Endodermal cell (in vitro differentiated cells): Measurements from ENCODE around the gene UBE2E1. TPM values are rescaled to one million over a fixed set of nuclear protein-coding genes. Genes with fewer than 3 reads are reported as not detected.

ENCODE experiments used
- DNase-seq: peaks from one replicate; pipeline ENCODE4 v3.0.0-alpha.2; 2017
- H3K27ac ChIP-seq: 2 replicates; pipeline ENCODE4 v1.5.1; 2013; ENCODE audit warnings: mild to moderate bottlenecking, low read depth, low read length, moderate library complexity
- H3K27me3 ChIP-seq: 2 replicates; pipeline ENCODE4 v1.6.1; 2013; ENCODE audit warnings: mild to moderate bottlenecking, low read length, moderate library complexity; ENCODE audit not compliant: insufficient read depth, control insufficient read depth, poor library complexity, severe bottlenecking
- H3K36me3 ChIP-seq: 2 replicates; pipeline ENCODE4 v1.7.0; 2013; ENCODE audit warnings: mild to moderate bottlenecking, low read length, moderate library complexity; ENCODE audit not compliant: control insufficient read depth, insufficient read depth
- H3K4me1 ChIP-seq: one replicate; pipeline ENCODE4 v1.7.0; 2013; ENCODE audit warnings: low read length; ENCODE audit not compliant: control insufficient read depth, insufficient read depth
- H3K4me3 ChIP-seq: 2 replicates; pipeline ENCODE4 v1.5.1; 2013; ENCODE audit warnings: mild to moderate bottlenecking, low read length, moderate library complexity
- H3K9ac ChIP-seq: 2 replicates; pipeline ENCODE4 v1.6.1; 2013; ENCODE audit warnings: mild to moderate bottlenecking, low read length, moderate library complexity; ENCODE audit not compliant: poor library complexity, severe bottlenecking; ENCODE audit errors: extremely low read depth
- H3K9me3 ChIP-seq: 2 replicates; pipeline ENCODE4 v1.6.1; 2013; ENCODE audit warnings: mild to moderate bottlenecking, low read length, moderate library complexity; ENCODE audit not compliant: control insufficient read depth
- H3K27ac Mint-ChIP-seq: 2 replicates; pipeline ENCODE4 v1.8.0; 2020; ENCODE audit warnings: mixed read lengths
- H3K27me3 Mint-ChIP-seq: 2 replicates; pipeline ENCODE4 v1.8.0; 2021; ENCODE audit warnings: mild to moderate bottlenecking, mixed read lengths; ENCODE audit not compliant: insufficient read depth
- H3K36me3 Mint-ChIP-seq: 2 replicates; pipeline ENCODE4 v1.8.0; 2020; ENCODE audit warnings: low read depth, mixed read lengths
- H3K4me1 Mint-ChIP-seq: 2 replicates; pipeline ENCODE4 v1.8.0; 2020; ENCODE audit warnings: mixed read lengths
- H3K4me3 Mint-ChIP-seq: 2 replicates; pipeline ENCODE4 v1.8.0; 2020; ENCODE audit warnings: mild to moderate bottlenecking, moderate library complexity, mixed read lengths
- H3K9me3 Mint-ChIP-seq: 2 replicates; pipeline ENCODE4 v1.8.0; 2020; ENCODE audit warnings: mild to moderate bottlenecking, mixed read lengths
- WGBS, 2 experiments: methylation state at CpG; one replicate each; pipeline versions ENCODE4 v1.1.5 to v1.1.7; 2013; ENCODE audit warnings: missing lambda C conversion rate in 2 of 2, mixed read lengths in 1 of 2; ENCODE audit not compliant: insufficient coverage in 1 of 2, insufficient read length in 1 of 2; 5-methylcytosine and 5-hydroxymethylcytosine counted together
- total RNA-seq, 2 donors: library from RNA; stranded (reverse); fragmentation: NEBNext Ultra II Directional in 1 of 2; extraction: Animal tissue kit (Norgen Biotek cat#: 25700) in 1 of 2; gene quantifications; 2 replicates in 1 of 2; 3 replicates in 1 of 2; pipeline ENCODE4 v1.2.1, GENCODE V29; 2021
- TF ChIP-seq, protein P1 (sequence below): fragments of 200-600 bp; sonication (generic); conservative IDR thresholded peaks from 2 replicates; pipeline ENCODE4 v1.5.0; 2021; ENCODE audit warnings: antibody characterized with exemption, mild to moderate bottlenecking

Gene UBE2E1
- total RNA-seq, 2 donors from 2014 or later = 112 to 120 TPM

DNA sequence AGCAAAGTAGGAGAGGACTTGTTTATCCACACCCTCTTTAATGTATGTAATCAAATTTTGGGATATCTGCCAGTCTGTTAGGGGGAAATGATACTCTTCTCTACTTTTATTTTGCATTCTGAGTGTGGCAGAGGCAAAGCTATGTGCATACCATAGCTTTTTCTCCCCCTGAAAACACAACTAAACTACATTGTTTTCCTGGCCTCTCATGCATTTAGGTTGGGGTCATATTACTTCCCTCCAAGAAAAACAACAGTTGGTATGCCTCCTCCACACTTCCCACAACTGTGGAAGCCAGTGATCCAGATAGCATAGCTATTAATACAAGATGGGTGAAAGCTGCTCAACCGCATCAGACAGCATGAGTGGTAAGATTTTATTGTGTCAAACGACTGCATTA, 118.0 kb downstream of the UBE2E1 start:
- Histone ChIP-seq H3K9ac (no peak overlapping the region), H3K36me3 (peaks cover 19% of the 10 kb centered on the region), H3K4me1 (no peaks in the 10 kb centered on the region), H3K27me3 (no peaks in the 10 kb centered on the region), H3K27ac (no peak overlapping the region), H3K9me3 (no peaks in the 10 kb centered on the region), H3K4me3 (no peak overlapping the region)
- TF ChIP-seq, protein P1, sequence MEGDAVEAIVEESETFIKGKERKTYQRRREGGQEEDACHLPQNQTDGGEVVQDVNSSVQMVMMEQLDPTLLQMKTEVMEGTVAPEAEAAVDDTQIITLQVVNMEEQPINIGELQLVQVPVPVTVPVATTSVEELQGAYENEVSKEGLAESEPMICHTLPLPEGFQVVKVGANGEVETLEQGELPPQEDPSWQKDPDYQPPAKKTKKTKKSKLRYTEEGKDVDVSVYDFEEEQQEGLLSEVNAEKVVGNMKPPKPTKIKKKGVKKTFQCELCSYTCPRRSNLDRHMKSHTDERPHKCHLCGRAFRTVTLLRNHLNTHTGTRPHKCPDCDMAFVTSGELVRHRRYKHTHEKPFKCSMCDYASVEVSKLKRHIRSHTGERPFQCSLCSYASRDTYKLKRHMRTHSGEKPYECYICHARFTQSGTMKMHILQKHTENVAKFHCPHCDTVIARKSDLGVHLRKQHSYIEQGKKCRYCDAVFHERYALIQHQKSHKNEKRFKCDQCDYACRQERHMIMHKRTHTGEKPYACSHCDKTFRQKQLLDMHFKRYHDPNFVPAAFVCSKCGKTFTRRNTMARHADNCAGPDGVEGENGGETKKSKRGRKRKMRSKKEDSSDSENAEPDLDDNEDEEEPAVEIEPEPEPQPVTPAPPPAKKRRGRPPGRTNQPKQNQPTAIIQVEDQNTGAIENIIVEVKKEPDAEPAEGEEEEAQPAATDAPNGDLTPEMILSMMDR = no peak
- H3K4me1 Mint-ChIP-seq = peaks cover 15% of the 10 kb centered on the region
- H3K27ac Mint-ChIP-seq = no peak overlapping the region
- no peak overlapping the region for H3K4me3 Mint-ChIP-seq
- H3K27me3 Mint-ChIP-seq = no peaks in the 10 kb centered on the region
- WGBS, 2 experiments = 75% methylated on average over 2 of the region's 2 CpGs; no CpG with 5 or more reads in 1 of the 2 experiments
- no peaks in the 10 kb centered on the region for H3K9me3 Mint-ChIP-seq
- no peak for DNase-seq
- peaks cover 25% of the 10 kb centered on the region for H3K36me3 Mint-ChIP-seq

DNA sequence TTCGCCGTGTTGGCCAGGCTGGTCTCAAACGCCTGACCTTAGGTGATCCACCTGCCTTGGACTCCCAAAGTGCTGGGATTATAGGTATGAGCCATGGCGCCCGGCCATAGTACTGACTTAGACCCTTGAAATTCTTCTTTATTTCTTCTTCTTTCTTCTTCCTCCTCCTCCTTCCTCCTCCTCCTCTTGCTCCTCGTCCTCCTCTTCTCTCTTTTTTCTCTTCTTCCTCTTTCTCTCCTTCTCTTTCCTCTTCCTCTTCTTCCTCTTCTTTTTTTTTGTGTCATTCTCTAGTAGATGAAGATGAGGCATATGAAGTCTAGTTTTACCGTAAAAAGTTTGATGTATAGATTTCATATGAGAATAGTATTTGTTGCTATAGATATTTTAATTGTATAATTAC, 120.5 kb downstream of the UBE2E1 start:
- Histone ChIP-seq H3K4me3 (no peak overlapping the region), H3K9ac (no peak overlapping the region), H3K4me1 (no peaks in the 10 kb centered on the region), H3K27ac (no peak overlapping the region), H3K9me3 (no peaks in the 10 kb centered on the region), H3K27me3 (no peaks in the 10 kb centered on the region), H3K36me3 (no peaks in the 10 kb centered on the region)
- TF ChIP-seq, protein P1 = no peak
- peaks cover under 1% of the 10 kb centered on the region for H3K4me1 Mint-ChIP-seq
- WGBS, 2 experiments = 95 to 100% methylated on average over 2 to 7 of the region's 7 CpGs
- no peak for DNase-seq
- H3K4me3 Mint-ChIP-seq = no peak overlapping the region
- H3K36me3 Mint-ChIP-seq = peaks cover 2% of the 10 kb centered on the region
- no peaks in the 10 kb centered on the region for H3K9me3 Mint-ChIP-seq
- no peak overlapping the region for H3K27ac Mint-ChIP-seq
- no peaks in the 10 kb centered on the region for H3K27me3 Mint-ChIP-seq

DNA sequence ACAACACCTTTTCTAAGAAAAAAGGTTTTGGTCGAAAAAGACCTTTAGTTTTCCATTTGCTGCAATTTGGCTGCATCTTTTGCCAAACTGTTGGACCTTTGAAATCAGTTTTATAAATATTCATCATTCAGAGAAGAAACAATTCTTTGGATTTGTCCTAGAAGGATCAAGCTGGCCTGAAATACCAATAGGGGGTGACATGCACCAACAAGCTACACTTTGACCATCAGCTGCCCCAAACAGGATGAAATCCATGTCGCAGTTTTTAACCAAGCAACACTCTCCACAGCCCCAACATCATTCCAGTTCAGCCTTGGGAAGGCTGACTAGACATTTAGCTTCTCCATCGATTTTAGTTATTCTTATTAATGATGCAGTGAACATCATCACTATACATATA, 121.0 kb downstream of the UBE2E1 start:
- Mint-ChIP-seq H3K4me1 (peaks cover 3% of the 10 kb centered on the region), H3K27me3 (no peaks in the 10 kb centered on the region), H3K4me3 (no peak overlapping the region), H3K9me3 (no peaks in the 10 kb centered on the region), H3K27ac (no peak overlapping the region), H3K36me3 (no peaks in the 10 kb centered on the region)
- no peak for DNase-seq
- H3K9ac ChIP-seq = no peak overlapping the region
- H3K4me3 ChIP-seq = no peak overlapping the region
- no peaks in the 10 kb centered on the region for H3K4me1 ChIP-seq
- no peak overlapping the region for H3K27ac ChIP-seq
- 69 to 79% methylated on average over 2 of the region's 3 CpGs for WGBS, 2 experiments
- no peaks in the 10 kb centered on the region for H3K36me3 ChIP-seq
- H3K9me3 ChIP-seq = no peaks in the 10 kb centered on the region
- no peaks in the 10 kb centered on the region for H3K27me3 ChIP-seq
- TF ChIP-seq, protein P1 = peak; percentile 48
